HCT116 (cell line): ENCODE data around the gene DPYSL5. TPM values are rescaled to one million over a fixed set of nuclear protein-coding genes. Genes with fewer than 3 reads are reported as not detected.

ENCODE experiments used
- ATAC-seq: fragments of 200-7000 bp; cut with Tn5 transposase; 2 replicates; pipeline ENCODE4 v1.9.1; 2020; ENCODE audit warnings: mild to moderate bottlenecking, moderate library complexity
- BruUV-seq: library from RNA; stranded (reverse); fragments of 400-500 nt; replicated peaks from 2 replicates; lab custom pipeline; 2021; lab: Mats Ljungman, UMichigan
- CTCF ChIA-PET: fragments of 300-600 bp; sonication (Branson Sonifier 250); formaldehyde crosslinking; loops from one replicate; lab custom pipeline; 2021; ENCODE audit warnings: antibody characterized with exemption; lab: Charles Lee
- POLR2A ChIA-PET: fragments of 300-600, 350-600 bp; sonication (Branson Sonifier 250); formaldehyde crosslinking; loops from one replicate; lab custom pipeline; 2021; ENCODE audit warnings: antibody characterized with exemption; lab: Charles Lee
- RAD21 ChIA-PET, 2 experiments: fragments of 300-600 bp; sonication (Branson Sonifier 250); formaldehyde crosslinking; loops; one replicate each; lab custom pipeline; 2023; ENCODE audit warnings: low total read pairs in 2 of 2; ENCODE audit not compliant: uncharacterized antibody in 2 of 2, unreplicated experiment in 2 of 2, low non-redundant PET in 1 of 2; lab: Charles Lee
- DNase-seq: peaks from one replicate; pipeline ENCODE4 v3.0.0-alpha.2; 2010; ENCODE audit warnings: low read depth, low spot score
- H2AFZ ChIP-seq: fragments of 200-600 bp; shearing (Covaris generic), sonication (generic); 2 replicates; pipeline ENCODE4 v1.6.1; 2017; ENCODE audit warnings: low read depth, mixed run types, mixed read lengths, antibody characterized with exemption, low read length; ENCODE audit not compliant: poor library complexity, severe bottlenecking
- H3K27ac ChIP-seq: 2 replicates; pipeline ENCODE4 v1.5.1; 2012; ENCODE audit warnings: low read depth, low read length
- H3K27me3 ChIP-seq: fragments of 200-600 bp; sonication (generic); 2 replicates; pipeline ENCODE4 v1.6.1; 2016; ENCODE audit warnings: mixed run types, low read length, mixed read lengths; ENCODE audit not compliant: insufficient read depth
- H3K36me3 ChIP-seq, 2 experiments: fragments of 200-500 bp in 1 of 2; fragments of 200-600 bp in 1 of 2; sonication (Bioruptor generic) in 1 of 2; sonication (generic) in 1 of 2; 2 replicates each; pipeline versions ENCODE4 v1.5.1 to v1.6.1; 2014 to 2016; ENCODE audit warnings: low read length in 2 of 2, inconsistent platforms in 1 of 2, mixed read lengths in 1 of 2, mixed run types in 1 of 2; ENCODE audit not compliant: insufficient read depth in 2 of 2, control insufficient read depth in 1 of 2
- H3K4me1 ChIP-seq, 2 experiments: fragments of 200-600 bp in 1 of 2; sonication (generic) in 1 of 2; 2 replicates each; pipeline versions ENCODE4 v1.5.1 to v1.6.1; 2012 to 2017; ENCODE audit warnings: low read length in 2 of 2, inconsistent platforms in 1 of 2, mild to moderate bottlenecking in 1 of 2, mixed read lengths in 1 of 2, mixed run types in 1 of 2, moderate library complexity in 1 of 2; ENCODE audit not compliant: insufficient read depth in 2 of 2, control insufficient read depth in 1 of 2
- H3K4me2 ChIP-seq: fragments of 200-600 bp; sonication (generic); 2 replicates; pipeline ENCODE4 v1.6.1; 2017; ENCODE audit warnings: mixed run types, low read length, mixed read lengths
- H3K4me3 ChIP-seq, 2 experiments: fragments of 200-600 bp in 1 of 2; sonication (generic) in 1 of 2; replicated peaks in 1 of 2; 2 replicates each; pipeline ENCODE4 v1.5.1; 2011 to 2016; ENCODE audit warnings: low read length in 2 of 2, control low read depth in 1 of 2, low read depth in 1 of 2, mild to moderate bottlenecking in 1 of 2, mixed read lengths in 1 of 2, mixed run types in 1 of 2
- H3K79me2 ChIP-seq: fragments of 200-600 bp; sonication (generic); 2 replicates; pipeline ENCODE4 v1.6.1; 2017; ENCODE audit warnings: mild to moderate bottlenecking, mixed run types, low read length, moderate library complexity, mixed read lengths; ENCODE audit not compliant: insufficient read depth
- H3K9ac ChIP-seq: fragments of 200-600 bp; sonication (generic); 2 replicates; pipeline ENCODE4 v1.6.1; 2016; ENCODE audit warnings: low read length, mixed read lengths
- H3K9me2 ChIP-seq: fragments of 200-600 bp; sonication (generic), shearing (Covaris generic); 2 replicates; pipeline ENCODE4 v1.6.1; 2017; ENCODE audit warnings: mixed run types, mild to moderate bottlenecking, moderate library complexity; ENCODE audit not compliant: insufficient read depth
- H3K9me3 ChIP-seq, 2 experiments: fragments of 200-500 bp in 1 of 2; fragments of 200-600 bp in 1 of 2; sonication (Bioruptor generic) in 1 of 2; sonication (generic) in 1 of 2; 2 replicates each; pipeline ENCODE4 v1.6.1; 2014 to 2017; ENCODE audit warnings: low read length in 2 of 2, mixed read lengths in 2 of 2, inconsistent platforms in 1 of 2, low read depth in 1 of 2, mild to moderate bottlenecking in 1 of 2, mixed run types in 1 of 2, moderate library complexity in 1 of 2; ENCODE audit not compliant: control insufficient read depth in 1 of 2, insufficient read depth in 1 of 2
- H4K20me1 ChIP-seq: fragments of 200-600 bp; sonication (generic), shearing (Covaris generic); 2 replicates; pipeline ENCODE4 v1.6.1; 2017; ENCODE audit warnings: mixed run types, mild to moderate bottlenecking, moderate library complexity; ENCODE audit not compliant: insufficient read depth
- CBX3 ChIP-seq: IDR thresholded peaks from 2 replicates; pipeline ENCODE4 v1.6.1; 2012; ENCODE audit warnings: low read depth
- CEBPB ChIP-seq: IDR thresholded peaks from 2 replicates; pipeline ENCODE4 v1.6.1; 2012; ENCODE audit warnings: low read depth
- CTCF ChIP-seq, 3 experiments: fragments of 200-600 bp in 1 of 3; sonication (generic) in 1 of 3; IDR thresholded peaks in 2 of 3; conservative IDR thresholded peaks in 1 of 3; 2 replicates each; pipeline ENCODE4 v1.5.1; 2012 to 2017; ENCODE audit warnings: low read depth in 2 of 3, low read length in 2 of 3, antibody characterized with exemption in 1 of 3, borderline replicate concordance in 1 of 3, control low read depth in 1 of 3, mild to moderate bottlenecking in 1 of 3, mixed read lengths in 1 of 3, mixed run types in 1 of 3, moderate library complexity in 1 of 3; ENCODE audit not compliant: insufficient read depth in 1 of 3
- EGR1 ChIP-seq: IDR thresholded peaks from 2 replicates; pipeline ENCODE4 v1.6.1; 2012; ENCODE audit warnings: low read depth
- ELF1 ChIP-seq: IDR thresholded peaks from 2 replicates; pipeline ENCODE4 v1.6.1; 2012; ENCODE audit warnings: low read depth, borderline replicate concordance
- EZH2 ChIP-seq: fragments of 200-600 bp; sonication (generic); IDR thresholded peaks from 2 replicates; pipeline ENCODE4 v1.6.1; 2017; ENCODE audit warnings: antibody characterized with exemption, mixed run types
- EZH2phosphoT487 ChIP-seq: fragments of 200-600 bp; IDR thresholded peaks from 2 replicates; pipeline ENCODE4 v1.6.1; 2018; ENCODE audit warnings: antibody characterized with exemption, borderline replicate concordance
- FOSL1 ChIP-seq: IDR thresholded peaks from 2 replicates; pipeline ENCODE4 v1.6.1; 2012; ENCODE audit warnings: low read depth
- MAX ChIP-seq: IDR thresholded peaks from 2 replicates; pipeline ENCODE4 v1.6.1; 2012
- POLR2A ChIP-seq: IDR thresholded peaks from 2 replicates; pipeline ENCODE4 v1.7.0; 2011; ENCODE audit warnings: borderline replicate concordance; ENCODE audit not compliant: insufficient read depth, insufficient read length; ENCODE audit errors: extremely low read depth
- POLR2AphosphoS5 ChIP-seq: IDR thresholded peaks from 2 replicates; pipeline ENCODE4 v1.6.1; 2011; ENCODE audit warnings: mild to moderate bottlenecking, low read depth, low read length, moderate library complexity
- RAD21 ChIP-seq: IDR thresholded peaks from 2 replicates; pipeline ENCODE4 v1.6.1; 2012; ENCODE audit warnings: low read depth, mild to moderate bottlenecking
- SIN3A ChIP-seq: IDR thresholded peaks from 2 replicates; pipeline ENCODE4 v1.6.1; 2012; ENCODE audit warnings: low read depth
- SP1 ChIP-seq: IDR thresholded peaks from 2 replicates; pipeline ENCODE4 v1.6.1; 2012; ENCODE audit warnings: low read depth
- SRF ChIP-seq: IDR thresholded peaks from 2 replicates; pipeline ENCODE4 v1.6.1; 2012; ENCODE audit warnings: low read depth
- TCF7L2 ChIP-seq: IDR thresholded peaks from 2 replicates; pipeline ENCODE4 v1.7.0; 2011; ENCODE audit warnings: borderline replicate concordance, inconsistent platforms; ENCODE audit not compliant: insufficient read depth, insufficient read length; ENCODE audit errors: extremely low read depth
- ZBTB33 ChIP-seq: IDR thresholded peaks from 2 replicates; pipeline ENCODE4 v1.6.1; 2011; ENCODE audit warnings: mild to moderate bottlenecking, low read length, moderate library complexity; ENCODE audit not compliant: insufficient replicate concordance; ENCODE audit errors: extremely low read depth
- ZFX ChIP-seq: fragments of 450-650 bp; IDR thresholded peaks from 2 replicates; pipeline ENCODE4 v1.6.1; 2017
- intact Hi-C: fragments of 100-400 bp; cut with micrococcal nuclease; formaldehyde crosslinking; loops from 2 replicates; pipeline ENCODE4 v1.10.0; 2022
- total RNA-seq: library from RNA; stranded (reverse); gene quantifications from one replicate; pipeline ENCODE4 v1.2.1, GENCODE V29; 2021; ENCODE audit not compliant: unreplicated experiment

DPYSL5 gene
- total RNA-seq, 1 experiment from 2014 or later: 8.4 TPM

GRCh38 chr2:26957534-26957933 lies 109.6 kb downstream of the DPYSL5 start:
- CTCF ChIA-PET: interaction anchor here (1.3 kb wide), 1 partner anchor 111 kb away, joined by 5 read pairs; no protein-coding TSS in a partner anchor
- Histone ChIP-seq H3K36me3 (no peaks in the 10 kb centered on the region), H4K20me1 (no peaks in the 10 kb centered on the region), H3K9me2 (no peaks in the 10 kb centered on the region), H3K27ac (no peak overlapping the region), H3K4me1 (peaks cover 0 to 7% of the 10 kb centered on the region in 2 experiments; a peak in 2 of 4 replicates), H3K9me3 (no peaks in the 10 kb centered on the region), H3K27me3 (no peaks in the 10 kb centered on the region), H3K79me2 (no peaks in the 10 kb centered on the region), H3K4me3 (no peak overlapping the region), H3K4me2 (no peak overlapping the region)
- ATAC-seq (no peak), DNase-seq (no peak)
- intact Hi-C loops: no loop called here
- TF ChIP-seq EZH2 (no peak), FOSL1 (no peak), ZFX (no peak), CEBPB (no peak), EZH2phosphoT487 (no peak), EGR1 (no peak), ZBTB33 (no peak), CTCF (IDR thresholded peaks at IDR 0.05 in 2 of 3, conservative IDR thresholded peaks at IDR 0.05 in 1 of 3; ENCODE audit: borderline replicate concordance in 1 of 3, insufficient read depth in 1 of 3, low read depth in 2 of 3, low read length in 2 of 3) (no peak), RAD21 (no peak), CBX3 (no peak), SP1 (no peak), ELF1 (no peak), TCF7L2 (no peak), SRF (no peak), POLR2A (no peak), SIN3A (no peak), MAX (no peak), POLR2AphosphoS5 (no peak)
- TF ChIP-seq, all 23 proteins: peak for 0
- ChIA-PET POLR2A (no interaction called here), RAD21 (no interaction called here)
- no TSS peak for BruUV-seq
- Histone ChIP-seq H2AFZ (no peak overlapping the region), H3K9ac (no peak overlapping the region)
